Measurements from ENCODE around the gene PLPP3.

GRCh38 chr1:56495538-56495937, 83.8 kb downstream of the PLPP3 start:
- TF ChIP-seq CTCF (IDR thresholded peaks at IDR 0.05): no peak
- TF ChIP-seq POLR2AphosphoS5 (IDR thresholded peaks at IDR 0.05): no peak

Measured in prostate gland (tissue), 2 donors.